Activated gamma-delta T cell treated with anti-CD3 and anti-CD28 coated beads, Interleukin-2, amount 50 U/mL, for 16 hours (primary cell): ENCODE results near the gene GATA6.
"Not testable (repeated sequence)": the region's sequence is repeated elsewhere in the genome, so short reads cannot be mapped to it uniquely, and the experiment has no call there.

Experiments used
- DNase-seq: peaks from one replicate; pipeline ENCODE4 v3.0.0-alpha.2; 2020; ENCODE audit warnings: low read depth

Gene GATA6

DNA sequence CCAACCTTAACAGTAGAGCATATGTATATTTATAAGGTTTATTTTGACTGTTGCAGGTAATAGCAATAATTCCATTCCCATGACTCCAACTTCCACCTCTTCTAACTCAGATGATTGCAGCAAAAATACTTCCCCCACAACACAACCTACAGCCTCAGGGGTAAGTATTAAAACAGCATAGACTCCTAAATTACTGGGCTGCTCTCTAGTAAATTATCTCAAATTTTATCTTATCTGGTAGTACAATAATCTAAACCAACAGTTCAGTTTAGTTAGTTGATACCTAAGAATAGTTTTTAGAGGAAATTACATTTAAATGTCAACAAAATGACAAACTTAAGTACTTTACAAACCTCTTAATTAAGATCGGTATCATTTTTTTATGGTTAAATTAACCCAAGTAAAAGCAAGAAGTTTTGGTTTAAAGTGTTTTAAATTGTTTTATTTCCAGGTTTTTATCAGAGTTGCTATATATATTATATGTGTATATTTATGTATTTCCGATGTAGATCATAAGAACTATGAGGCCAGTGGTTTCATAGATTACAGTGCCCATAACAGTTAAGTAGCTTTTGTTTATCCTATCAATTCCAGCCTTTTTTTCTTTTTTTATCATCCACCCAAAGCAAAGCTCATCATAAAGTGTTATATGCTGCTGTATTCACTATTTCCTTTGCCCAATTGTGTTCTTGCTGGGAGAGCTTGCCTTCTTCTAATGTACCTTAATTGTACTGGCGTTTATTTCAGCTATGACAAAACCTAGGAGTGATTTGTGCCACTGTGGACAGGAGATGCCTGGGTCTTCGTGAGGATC, 13.7 kb downstream of the GATA6 start:
- DNase-seq: no peak

DNA sequence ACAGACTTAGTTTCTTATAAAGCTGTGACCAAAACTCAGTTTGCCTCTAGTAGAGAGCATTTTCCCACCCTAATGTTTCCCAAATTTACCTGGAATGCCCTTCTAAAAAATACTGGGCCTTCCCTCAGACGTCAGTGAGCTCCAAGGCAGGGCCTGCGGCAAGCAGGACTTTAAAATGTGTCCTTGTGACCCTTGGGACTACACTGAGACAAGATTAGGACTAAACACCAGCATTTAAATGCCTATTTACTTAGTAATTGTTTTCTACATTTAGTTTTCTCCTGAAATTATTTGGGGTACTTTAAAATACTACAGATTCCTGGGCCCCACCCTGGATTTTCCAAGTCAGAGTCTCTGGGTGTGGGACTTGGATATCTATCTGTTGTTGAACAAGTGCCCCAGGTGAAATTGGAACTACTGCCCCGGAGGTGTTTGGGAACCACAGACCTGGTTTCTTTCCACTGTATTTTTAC, 14.3 kb downstream of the GATA6 start:
- no peak for DNase-seq

DNA sequence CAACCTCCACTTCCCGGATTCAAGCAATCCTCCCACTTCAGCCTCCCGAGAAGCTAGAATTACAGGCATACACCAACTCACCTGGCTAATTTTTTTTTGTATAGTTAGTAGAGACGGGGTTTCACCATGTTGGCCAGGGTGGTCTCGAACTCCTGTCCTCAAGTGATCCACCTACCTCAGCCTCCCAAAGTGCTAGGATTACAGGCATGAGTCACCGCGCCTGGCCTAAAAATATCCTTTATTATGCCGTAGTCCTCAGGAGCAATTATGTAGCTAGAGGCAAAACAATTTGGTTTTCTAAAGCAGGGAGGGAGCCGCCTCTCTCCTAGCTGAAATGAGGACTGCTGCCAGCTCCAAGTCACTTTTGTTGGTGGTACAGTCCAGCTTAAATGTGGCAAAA, 15.2 kb downstream of the GATA6 start:
- DNase-seq: not testable (repeated sequence)

DNA sequence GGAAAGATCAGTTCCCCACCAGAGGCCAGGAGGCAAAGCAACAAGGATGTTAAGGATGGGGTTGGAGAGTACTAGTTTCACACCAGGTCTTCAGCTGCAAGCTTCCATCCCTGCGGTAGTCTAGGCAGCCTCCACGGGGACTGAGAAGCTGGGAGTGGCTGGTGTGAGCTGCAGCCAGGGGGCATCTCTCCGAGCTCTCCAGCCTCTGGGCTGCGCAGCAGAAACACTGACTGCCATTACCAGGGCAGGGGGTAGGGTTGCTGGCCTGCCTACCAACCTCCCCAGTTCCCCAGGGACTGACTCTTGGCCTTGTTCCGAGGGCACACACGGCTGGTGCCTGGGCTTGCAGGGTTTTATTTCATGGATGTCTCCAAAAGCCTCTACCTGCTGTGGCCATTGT, 15.9 kb downstream of the GATA6 start:
- DNase-seq: no peak

DNA sequence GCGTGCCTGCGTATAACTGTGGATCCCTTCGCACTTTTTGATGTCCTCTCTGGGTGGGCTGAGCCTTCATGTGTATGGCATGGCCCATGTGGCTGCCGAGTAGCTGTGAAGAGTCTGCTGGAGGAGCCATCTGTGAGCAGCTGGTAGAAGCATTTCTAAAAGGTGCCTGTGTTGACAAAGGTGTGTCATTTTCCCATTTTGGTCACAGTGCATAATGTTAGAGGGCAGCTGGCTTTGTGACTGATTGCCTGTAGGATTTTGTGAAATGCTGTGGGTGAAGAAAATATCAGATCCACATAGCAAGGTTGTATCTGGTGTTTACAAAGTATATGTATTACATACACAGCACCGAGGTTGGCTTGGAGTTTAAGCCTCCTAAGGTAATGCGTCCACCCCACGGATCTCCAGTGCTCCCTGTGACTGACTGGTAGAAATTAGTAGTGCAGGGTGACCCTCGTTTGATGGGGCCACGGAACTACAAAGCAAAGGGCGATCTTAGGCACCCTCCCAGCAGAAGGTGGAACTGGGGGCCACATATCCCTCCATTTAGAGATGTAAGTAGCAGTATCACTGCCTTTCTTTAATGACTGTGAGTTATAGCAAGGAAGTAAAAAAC, 16.5 kb downstream of the GATA6 start:
- DNase-seq: no peak

DNA sequence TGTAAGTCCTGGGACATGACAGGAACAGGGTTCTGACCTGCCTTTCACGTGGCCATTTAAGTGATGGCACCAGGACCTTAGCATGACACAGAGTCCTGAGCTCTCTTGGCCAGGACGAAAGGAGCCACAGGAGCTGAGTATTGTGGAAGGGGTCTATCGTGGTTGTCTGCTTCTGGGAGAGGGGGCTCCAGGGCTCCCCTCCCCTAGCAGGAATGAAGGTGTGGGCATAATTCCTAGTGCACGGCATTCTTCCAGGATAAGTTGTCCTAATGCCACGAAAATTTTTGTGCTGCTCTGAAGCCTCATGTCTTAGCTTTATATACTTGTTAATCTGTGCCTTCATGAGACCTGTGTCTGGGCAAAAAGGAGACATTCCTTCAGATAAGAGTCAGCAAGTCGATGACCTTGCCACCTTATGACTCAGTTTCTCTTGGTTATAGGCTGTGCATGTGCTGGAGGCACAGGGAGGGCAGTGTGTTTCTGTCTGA, 17.1 kb downstream of the GATA6 start:
- no peak for DNase-seq

DNA sequence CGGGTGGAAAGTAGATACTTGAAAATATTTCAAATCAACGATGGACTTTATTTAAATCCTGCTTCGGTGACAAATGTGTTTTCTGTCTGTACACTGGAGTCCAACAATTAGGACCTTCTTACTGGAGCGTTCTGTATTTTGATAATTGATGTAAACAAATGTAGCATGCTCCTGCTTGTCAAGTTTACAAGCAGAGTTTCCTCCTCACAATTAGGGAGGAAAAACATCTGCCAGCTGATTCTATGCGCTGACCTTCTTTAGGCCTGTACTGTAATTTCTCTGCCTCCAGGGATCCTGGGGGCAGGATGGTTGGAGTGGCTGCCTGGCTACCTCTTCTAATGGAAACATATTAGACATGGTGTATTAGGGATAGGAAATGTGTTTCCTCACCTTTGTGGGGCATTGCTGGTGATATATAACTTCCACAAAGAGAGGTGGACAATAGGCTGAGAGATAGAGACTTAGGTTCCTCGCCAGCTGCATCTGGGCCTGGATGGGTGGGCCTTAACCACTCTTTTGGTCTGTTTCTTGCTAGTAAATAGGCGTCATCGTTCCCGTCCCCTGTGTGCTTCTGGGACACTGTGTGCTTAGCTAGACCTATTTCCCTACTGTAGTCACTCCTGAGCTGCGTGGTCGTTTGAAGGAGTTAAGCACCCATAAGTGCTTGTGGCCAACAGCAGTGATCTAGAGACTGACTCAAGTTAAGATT, 19.3 kb downstream of the GATA6 start:
- DNase-seq: no peak

DNA sequence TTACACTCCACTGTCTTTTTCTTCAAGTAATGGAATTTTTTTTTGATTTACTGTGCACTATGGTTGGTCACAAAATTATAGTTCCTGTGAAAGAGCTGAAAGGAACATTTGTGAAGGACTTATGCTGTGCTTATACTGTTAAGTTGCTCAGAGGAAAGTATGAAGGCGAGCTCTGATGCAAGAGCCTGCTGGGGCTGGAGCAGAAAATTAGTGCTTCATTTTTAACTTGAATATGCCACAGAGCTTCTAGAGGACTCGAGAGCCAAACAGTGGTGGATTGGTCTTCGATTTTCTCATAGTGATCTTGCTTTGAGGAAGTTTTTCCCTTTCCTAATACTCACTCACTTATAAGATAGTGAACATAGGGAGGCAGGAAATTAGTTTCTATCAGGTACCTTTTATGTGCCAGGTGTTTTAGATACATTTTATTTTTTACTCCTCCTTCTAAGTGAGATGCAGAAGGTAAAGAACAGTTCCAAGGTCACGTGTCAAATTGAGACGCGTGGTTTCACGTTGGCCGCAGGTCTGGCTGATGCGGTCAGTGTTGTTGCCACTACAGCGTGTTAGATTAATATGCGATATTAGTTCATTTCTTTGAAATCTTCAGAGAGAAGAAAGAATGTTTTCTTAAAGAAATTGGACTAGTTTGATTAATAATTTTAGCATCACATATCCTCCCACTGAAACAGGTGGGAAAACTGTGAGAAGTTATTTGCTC, 20.2 kb downstream of the GATA6 start:
- no peak for DNase-seq

DNA sequence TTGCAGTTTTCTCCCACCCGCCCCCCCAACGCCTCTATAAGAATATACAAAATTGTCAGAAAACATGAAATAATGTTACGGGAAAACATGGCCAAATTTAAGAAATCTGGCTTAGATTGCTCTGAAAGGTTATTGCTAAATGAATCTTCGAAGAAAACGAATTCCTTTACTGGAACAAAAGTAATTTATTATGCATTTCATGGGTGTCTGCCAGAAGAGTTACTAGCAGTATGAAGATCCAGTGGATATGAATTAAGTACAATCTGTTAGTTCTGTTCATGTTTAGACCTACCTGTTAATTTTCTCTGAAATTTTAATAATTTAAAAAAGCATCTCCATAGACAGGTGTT, 21.9 kb downstream of the GATA6 start:
- DNase-seq: no peak

DNA sequence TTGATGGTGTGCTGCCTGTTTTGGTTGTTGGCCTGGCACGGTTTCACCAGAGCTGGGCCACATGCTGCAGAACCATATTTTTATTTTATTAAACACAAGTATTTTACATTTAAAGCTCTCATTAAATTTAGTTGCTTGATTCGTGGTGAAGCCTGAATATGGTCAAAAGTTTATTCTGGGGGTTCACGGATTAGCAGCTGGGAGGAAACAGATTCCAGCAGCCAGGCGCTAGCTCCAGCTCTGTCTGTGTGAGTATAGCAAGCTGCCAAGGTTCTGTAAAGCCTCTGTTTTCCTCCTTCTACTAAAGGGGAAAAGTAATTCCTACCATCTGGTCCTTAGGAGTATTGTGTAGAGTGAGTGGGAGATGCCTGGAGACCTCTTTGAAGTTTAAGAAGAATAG, 22.5 kb downstream of the GATA6 start:
- DNase-seq: no peak

DNA sequence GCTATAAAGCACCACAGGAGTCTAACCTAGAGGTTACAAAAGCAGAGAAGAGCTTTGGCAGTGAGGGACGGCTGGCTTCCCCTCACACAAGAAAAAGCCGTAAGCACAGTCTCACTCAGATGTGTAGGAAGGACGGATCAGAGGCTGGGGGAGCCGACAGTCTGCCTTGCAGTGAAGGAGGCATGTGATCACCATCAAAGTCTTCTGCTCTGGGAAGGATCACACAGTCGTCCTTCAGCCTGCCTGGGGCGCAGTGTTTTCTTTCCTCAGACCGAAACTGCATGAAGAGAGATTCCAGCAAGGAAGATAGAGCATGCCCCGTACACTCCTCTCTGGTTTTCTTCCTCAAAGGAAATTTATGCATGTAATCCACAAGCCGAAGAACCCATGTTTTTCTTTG, 24.1 kb downstream of the GATA6 start:
- DNase-seq: no peak

DNA sequence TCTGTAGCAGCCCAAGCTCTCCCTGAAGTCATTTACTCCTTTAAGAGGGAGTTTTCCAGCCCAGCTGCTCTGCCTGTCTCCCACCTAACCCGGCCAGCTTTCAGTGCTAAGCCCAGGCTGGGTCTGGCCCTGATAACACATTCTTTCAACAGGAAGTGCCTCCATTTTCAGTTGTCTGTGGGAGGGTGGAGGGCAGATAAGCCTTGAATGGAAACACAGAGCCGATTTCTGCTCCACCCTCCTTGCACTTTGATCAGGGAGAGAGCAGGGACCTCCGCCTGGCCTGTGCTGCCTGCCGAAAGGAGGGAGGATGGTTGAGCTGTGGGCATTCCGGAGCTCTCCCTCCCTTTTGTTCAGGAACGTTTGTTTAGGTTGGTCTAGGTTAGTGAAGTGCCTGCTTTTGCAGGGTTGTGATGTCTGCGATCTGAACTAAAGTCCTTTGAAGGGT, 24.8 kb downstream of the GATA6 start:
- no peak for DNase-seq

DNA sequence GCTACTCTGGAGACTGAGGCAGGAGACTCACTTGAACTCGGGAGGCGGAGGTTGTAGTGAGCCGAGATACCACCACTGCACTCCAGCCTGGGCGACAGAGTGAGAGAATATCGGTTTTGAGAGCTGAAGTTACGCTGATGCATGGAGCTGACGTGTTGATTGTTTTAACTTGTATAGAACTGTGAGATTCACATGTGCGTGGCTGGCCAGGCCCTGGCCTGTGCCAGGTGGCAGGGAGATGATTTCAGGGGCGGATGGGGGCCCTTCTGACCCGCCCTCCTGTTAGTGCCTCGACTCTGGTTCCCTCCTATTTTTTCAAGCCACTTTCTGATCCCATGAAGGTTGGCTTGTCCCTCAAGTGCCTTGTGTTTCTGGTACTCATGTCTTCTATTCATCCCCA, 25.7 kb downstream of the GATA6 start:
- no peak for DNase-seq

DNA sequence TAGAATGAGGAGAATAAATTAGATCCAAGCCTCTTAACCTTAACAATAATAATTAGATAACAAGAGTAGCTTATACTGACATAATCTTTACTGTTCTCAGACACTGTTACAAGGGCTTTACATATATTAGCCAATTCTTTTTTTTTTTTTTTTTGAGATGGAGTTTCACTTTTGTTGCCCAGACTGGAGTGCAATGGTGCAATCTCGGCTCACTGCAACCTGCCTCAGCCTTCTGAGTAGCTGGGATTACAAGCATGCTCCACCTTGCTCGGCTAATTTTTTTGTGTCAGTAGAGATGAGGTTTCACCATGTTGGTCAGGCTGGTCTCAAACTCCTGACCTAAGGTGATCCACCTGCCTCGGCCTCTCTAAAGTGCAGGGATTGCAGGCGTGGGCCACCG, 27.6 kb downstream of the GATA6 start:
- DNase-seq: not testable (repeated sequence)

DNA sequence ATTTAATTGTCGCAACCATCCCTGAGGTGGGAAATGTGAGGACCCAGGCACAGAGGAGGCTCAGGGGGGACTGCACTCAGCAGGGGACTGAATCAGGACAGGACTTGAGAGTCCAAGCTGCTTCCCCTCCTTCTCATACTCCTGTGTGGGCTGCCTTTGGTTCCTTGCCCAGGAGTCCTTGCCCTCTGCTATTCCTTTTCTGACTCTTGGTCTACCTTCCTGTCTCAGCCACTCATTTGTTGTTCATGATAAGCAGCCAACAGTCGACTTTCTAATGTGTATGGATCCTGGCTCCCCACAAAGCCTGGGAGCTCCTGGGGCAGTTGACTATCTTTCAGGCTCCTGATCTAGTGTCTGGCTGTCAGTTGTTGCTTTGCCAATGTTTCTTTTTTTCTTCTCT, 28.3 kb downstream of the GATA6 start:
- no peak for DNase-seq

DNA sequence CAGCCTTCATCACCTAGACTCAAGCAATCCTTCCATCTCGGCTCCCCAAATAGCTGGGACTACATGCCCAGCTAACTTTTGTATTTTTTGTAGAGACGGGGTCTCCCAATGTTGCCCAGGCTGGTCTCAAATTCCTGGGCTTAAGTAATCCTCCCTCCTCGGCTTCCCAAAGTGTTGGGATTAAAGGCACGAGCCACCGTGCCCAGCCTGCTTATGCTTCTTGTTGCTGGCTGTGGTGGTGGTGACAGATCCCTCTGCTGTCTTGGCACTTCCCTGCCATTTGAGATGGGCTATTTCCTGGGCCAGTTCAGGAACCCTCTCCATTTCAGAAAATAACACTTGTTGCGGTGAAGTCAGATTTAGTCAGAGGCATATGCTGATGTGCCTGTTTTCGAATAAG, 28.8 kb downstream of the GATA6 start:
- DNase-seq: no peak

DNA sequence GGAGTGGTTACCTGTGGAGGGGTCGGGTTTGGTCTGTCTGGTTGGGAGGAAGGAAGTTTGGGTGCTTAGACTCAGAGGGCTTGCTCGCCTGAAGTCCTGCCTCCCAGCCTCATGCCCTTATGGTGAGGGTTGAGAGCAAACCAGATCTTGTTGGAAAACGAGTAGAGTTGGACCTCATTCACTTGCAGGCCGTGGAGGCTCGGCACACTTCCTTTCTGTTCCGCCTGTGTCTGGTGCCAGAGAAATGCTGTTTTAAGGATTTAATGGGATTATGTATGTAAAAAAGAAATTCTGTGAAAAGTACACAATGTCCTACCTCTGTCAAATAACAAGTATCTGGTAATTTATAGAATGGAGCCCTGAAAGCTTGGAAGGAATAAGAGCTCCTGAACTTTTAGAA, 29.6 kb downstream of the GATA6 start:
- DNase-seq: no peak

DNA sequence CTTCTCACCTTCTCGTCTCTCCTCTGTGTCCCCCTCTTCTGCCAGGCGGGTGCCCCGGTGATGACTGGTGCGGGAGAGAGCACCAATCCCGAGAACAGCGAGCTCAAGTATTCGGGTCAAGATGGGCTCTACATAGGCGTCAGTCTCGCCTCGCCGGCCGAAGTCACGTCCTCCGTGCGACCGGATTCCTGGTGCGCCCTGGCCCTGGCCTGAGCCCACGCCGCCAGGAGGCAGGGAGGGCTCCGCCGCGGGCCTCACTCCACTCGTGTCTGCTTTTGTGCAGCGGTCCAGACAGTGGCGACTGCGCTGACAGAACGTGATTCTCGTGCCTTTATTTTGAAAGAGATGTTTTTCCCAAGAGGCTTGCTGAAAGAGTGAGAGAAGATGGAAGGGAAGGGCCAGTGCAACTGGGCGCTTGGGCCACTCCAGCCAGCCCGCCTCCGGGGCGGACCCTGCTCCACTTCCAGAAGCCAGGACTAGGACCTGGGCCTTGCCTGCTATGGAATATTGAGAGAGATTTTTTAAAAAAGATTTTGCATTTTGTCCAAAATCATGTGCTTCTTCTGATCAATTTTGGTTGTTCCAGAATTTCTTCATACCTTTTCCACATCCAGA, 31.3 kb downstream of the GATA6 start:
- DNase-seq: no peak

DNA sequence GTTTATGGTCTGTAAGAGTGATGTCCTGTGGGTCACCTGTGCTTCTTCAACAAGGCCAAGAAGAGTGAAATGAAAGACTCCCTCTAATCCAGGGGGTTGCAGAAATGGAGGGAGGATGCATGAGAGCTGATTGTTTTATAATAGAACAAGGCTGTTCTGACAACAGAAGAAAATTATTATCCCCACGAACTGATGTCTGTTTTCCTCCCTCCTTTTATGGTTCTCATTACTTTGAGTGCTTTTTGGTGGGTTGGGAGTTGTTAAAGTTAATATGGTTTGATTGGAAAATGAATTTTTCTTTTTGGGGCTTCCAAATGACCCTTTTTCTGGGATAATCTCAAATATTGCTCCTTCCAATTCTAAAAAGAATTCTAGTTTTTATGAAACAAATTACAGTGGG, 33.6 kb downstream of the GATA6 start:
- DNase-seq: no peak

DNA sequence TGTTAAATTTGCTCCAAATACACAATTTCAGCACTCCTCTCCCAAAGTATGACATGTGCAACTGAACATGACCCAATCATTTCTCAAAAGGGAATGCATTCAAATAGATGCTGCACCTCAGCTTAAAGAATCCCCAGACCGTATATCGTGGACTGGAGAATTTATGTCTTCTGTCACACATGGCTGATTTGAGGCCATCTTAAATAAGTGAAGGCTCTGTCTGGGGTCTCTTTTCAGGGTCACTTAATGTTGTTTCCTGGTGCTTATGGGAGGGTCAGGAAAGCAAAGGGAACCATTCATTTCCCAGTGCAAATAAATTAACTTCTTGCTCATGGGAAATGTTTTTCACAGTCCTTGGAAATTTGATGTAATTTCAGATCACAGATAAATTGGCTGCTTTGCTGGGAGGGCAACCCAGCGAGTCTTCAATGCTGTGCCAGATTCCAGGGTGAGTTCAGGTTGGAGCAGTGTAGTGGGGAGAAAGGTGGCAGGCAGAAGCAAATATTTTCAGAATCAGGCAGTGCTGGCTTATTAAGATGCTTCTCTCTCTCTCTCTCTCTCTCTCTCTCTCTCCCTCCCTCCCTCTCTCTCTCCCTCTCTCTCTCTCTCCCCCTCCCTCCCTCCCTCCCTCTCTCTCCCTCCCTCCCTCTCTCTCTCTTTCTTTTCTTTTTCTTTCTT, 34.3 kb downstream of the GATA6 start:
- DNase-seq: no peak

DNA sequence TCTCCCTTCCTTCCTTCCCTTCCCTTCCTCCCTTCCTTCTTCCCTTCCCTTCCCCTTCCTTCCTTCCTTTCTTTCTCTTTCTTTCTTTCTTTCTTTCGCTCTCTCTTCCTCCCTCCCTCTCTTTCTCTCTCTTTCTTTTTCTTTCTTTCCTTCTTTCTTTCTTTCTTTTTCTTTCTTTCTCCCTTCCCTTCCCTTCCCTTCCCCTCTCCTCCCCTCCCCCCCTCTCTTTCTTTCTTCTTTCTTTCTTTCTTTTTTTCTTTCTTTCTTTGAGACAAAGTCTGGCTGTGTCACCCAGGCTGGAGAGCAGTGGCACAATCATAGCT, 34.8 kb downstream of the GATA6 start:
- no peak for DNase-seq

DNA sequence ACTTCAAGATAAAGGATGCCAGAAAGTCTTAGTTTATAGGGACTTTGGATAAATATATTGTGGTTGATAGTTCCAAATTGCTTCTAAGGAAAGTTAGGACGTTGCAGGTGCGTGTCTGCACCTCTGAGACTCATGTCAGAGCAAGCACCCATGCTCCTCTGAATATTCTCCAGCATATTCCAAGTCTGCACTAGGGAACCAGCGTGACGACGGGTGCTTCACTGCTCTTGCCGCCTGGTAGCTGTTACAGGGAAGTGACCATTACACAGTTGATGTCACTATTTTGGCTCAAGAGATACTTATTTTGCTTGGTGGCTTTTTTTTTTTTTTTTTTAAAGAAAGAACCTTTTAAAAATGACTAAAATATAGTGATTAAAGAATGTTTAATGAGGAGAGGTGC, 35.6 kb downstream of the GATA6 start:
- DNase-seq: no peak
